Endometrial microvascular endothelial cells (primary cell): ENCODE results near the gene DGLUCY. TPM values are rescaled to one million over a fixed set of nuclear protein-coding genes. Genes with fewer than 3 reads are reported as not detected.
"Not testable (repeated sequence)": the region's sequence is repeated elsewhere in the genome, so short reads cannot be mapped to it uniquely, and the experiment has no call there.

Source experiments
- in situ Hi-C: cut with HindIII; loops from 2 replicates; pipeline ENCODE4 v1.10.0; 2017; ENCODE audit warnings: low sequenced_read_pairs, low pct_unique_long_range_greater_than_20kb; ENCODE audit errors: inconsistent ontology term
- total RNA-seq: library from RNA; depleted of rRNA; stranded (reverse); fragments of >200 nt; gene quantifications from one replicate; pipeline ENCODE4 v1.2.3, GENCODE V29; 2015; ENCODE audit errors: inconsistent ontology term

DGLUCY gene
- total RNA-seq, 1 donor from 2014 or later, result 36.8 TPM

GRCh38 chr14:91221270-91221669, 107.4 kb downstream of the DGLUCY start:
- in situ Hi-C loops, result no loop called here

GRCh38 chr14:91223028-91223783, 109.3 kb downstream of the DGLUCY start:
- in situ Hi-C loops, result no loop called here

- in situ Hi-C loops, result no loop called here
Measured at GRCh38 chr14:91225025-91225424, 111.2 kb downstream of the DGLUCY start.

GRCh38 chr14:91226360-91226759, 112.5 kb downstream of the DGLUCY start:
- in situ Hi-C loops, result not testable (repeated sequence)

GRCh38 chr14:91227183-91227628, 113.3 kb downstream of the DGLUCY start:
- in situ Hi-C loops, result no loop called here

- in situ Hi-C loops, result no loop called here
Measured at GRCh38 chr14:91228112-91229004, 114.5 kb downstream of the DGLUCY start.

GRCh38 chr14:91229005-91229382, 115.1 kb downstream of the DGLUCY start:
- in situ Hi-C loops, result no loop called here

GRCh38 chr14:91229743-91230200, 115.9 kb downstream of the DGLUCY start:
- in situ Hi-C loops, result no loop called here

- in situ Hi-C loops, result no loop called here
Measured at GRCh38 chr14:91230397-91231035, 116.6 kb downstream of the DGLUCY start.

GRCh38 chr14:91231446-91231845, 117.6 kb downstream of the DGLUCY start:
- in situ Hi-C loops, result no loop called here

- in situ Hi-C loops, result no loop called here
Measured at GRCh38 chr14:91232052-91232451, 118.2 kb downstream of the DGLUCY start.

- in situ Hi-C loops, result no loop called here
Measured at GRCh38 chr14:91232603-91233002, 118.7 kb downstream of the DGLUCY start.

- in situ Hi-C loops, result no loop called here
Measured at GRCh38 chr14:91233936-91234790, 120.3 kb downstream of the DGLUCY start.

GRCh38 chr14:91234791-91235114, 120.9 kb downstream of the DGLUCY start:
- in situ Hi-C loops, result no loop called here

- in situ Hi-C loops, result no loop called here
Measured at GRCh38 chr14:91235841-91236240, 122.0 kb downstream of the DGLUCY start.

- in situ Hi-C loops, result no loop called here
Measured at GRCh38 chr14:91237219-91237618, 123.3 kb downstream of the DGLUCY start.

GRCh38 chr14:91238085-91238484, 124.2 kb downstream of the DGLUCY start:
- in situ Hi-C loops, result no loop called here

- in situ Hi-C loops, result no loop called here
Measured at GRCh38 chr14:91238661-91239060, 124.8 kb downstream of the DGLUCY start.

- in situ Hi-C loops, result no loop called here
Measured at GRCh38 chr14:91241863-91242262, 128.0 kb downstream of the DGLUCY start.
